Sigmoid colon (tissue), 7 donors: Measurements from ENCODE around the gene MRPL55. TPM values are rescaled to one million over a fixed set of nuclear protein-coding genes. Genes with fewer than 3 reads are reported as not detected.

Experiments
- DNase-seq: peaks from one replicate; pipeline ENCODE4 v3.0.0-alpha.2; 2019
- H3K27ac ChIP-seq, 4 donors: fragments of 200-600 bp; sonication (generic); one replicate each; pipeline ENCODE4 v1.5.1; 2016 to 2019; ENCODE audit warnings: mild to moderate bottlenecking in 1 of 4
- H3K27me3 ChIP-seq, 3 donors: fragments of 200-600 bp; sonication (generic); one replicate each; pipeline ENCODE4 v1.5.1; 2019; ENCODE audit warnings: mild to moderate bottlenecking in 1 of 3
- H3K36me3 ChIP-seq, 4 donors: fragments of 200-600 bp; sonication (generic); one replicate each; pipeline ENCODE4 v1.5.1; 2016 to 2019
- H3K4me1 ChIP-seq, 4 donors: fragments of 200-600 bp; sonication (generic); one replicate each; pipeline ENCODE4 v1.5.1; 2017 to 2019
- H3K4me3 ChIP-seq, 4 donors: fragments of 200-600 bp; sonication (generic); one replicate each; pipeline ENCODE4 v1.5.1; 2017 to 2019; ENCODE audit warnings: mild to moderate bottlenecking in 2 of 4, moderate library complexity in 1 of 4
- H3K9me3 ChIP-seq, 4 donors: fragments of 200-600 bp in 3 of 4; sonication (generic) in 3 of 4; one replicate each; pipeline versions ENCODE4 v1.5.1 to v1.6.1; 2013 to 2019
- CTCF ChIP-seq, 4 experiments: fragments of 450-650 bp in 3 of 4; fragments of 200-600 bp in 1 of 4; IDR thresholded peaks; one replicate each; pipeline ENCODE4 v1.5.1; 2016 to 2019; ENCODE audit warnings: antibody characterized with exemption in 4 of 4, mild to moderate bottlenecking in 3 of 4, moderate library complexity in 2 of 4
- EP300 ChIP-seq, 4 donors: sonication (generic); formaldehyde crosslinking; IDR thresholded peaks; one replicate each; pipeline ENCODE4 v1.6.1; 2017; ENCODE audit warnings: antibody characterized with exemption in 4 of 4
- POLR2A ChIP-seq, 2 donors: fragments of 450-650 bp; IDR thresholded peaks; one replicate each; pipeline ENCODE4 v1.6.1; 2016; ENCODE audit warnings: antibody characterized with exemption in 2 of 2, mild to moderate bottlenecking in 2 of 2, moderate library complexity in 2 of 2
- POLR2AphosphoS5 ChIP-seq, 4 donors: sonication (generic); formaldehyde crosslinking; IDR thresholded peaks; one replicate each; pipeline ENCODE4 v1.6.1; 2017; ENCODE audit warnings: antibody characterized with exemption in 4 of 4
- WGBS, 2 donors: extraction: QIAGEN DNeasy Blood & Tissue Kit; methylation state at CpG; one replicate each; pipeline ENCODE4 v1.1.7; 2013; 5-methylcytosine and 5-hydroxymethylcytosine counted together
- intact Hi-C: fragments of 100-400 bp; cut with DNase I; formaldehyde crosslinking; loops from one replicate; pipeline ENCODE4 v1.15.1; 2023
- polyA plus RNA-seq, 3 donors: library from polyadenylated mRNA; stranded (reverse); fragments of 200-250 nt; gene quantifications; one replicate each; pipeline ENCODE4 v1.2.3, GENCODE V29; 2013
- total RNA-seq, 4 donors: library from RNA; depleted of rRNA; stranded (reverse); fragments of >200 nt; gene quantifications; one replicate each; pipeline ENCODE4 v1.1.0, GENCODE V29; 2016
- donor health status: healthy with polysubstance abuse.
- donor health status: Bipolar disorder and iron deficiency.
- donor health status: healthy.

Gene MRPL55
- total and polyA plus RNA-seq, 7 donors, result 53.5 to 90.6 (median 77.4) TPM

GRCh38 chr1:228079601-228080263, 29.4 kb downstream of the MRPL55 start:
- DNase-seq, result peak; percentile 63
- H3K4me3 ChIP-seq, result no peak overlapping the region
- H3K4me1 ChIP-seq, result peaks cover 0 to 39% (median 26%) of the 10 kb centered on the region in 4 donors
- H3K27me3 ChIP-seq, result no peaks in the 10 kb centered on the region
- H3K9me3 ChIP-seq, result no peaks in the 10 kb centered on the region
- no peaks in the 10 kb centered on the region for H3K36me3 ChIP-seq
- 92 to 96% methylated on average over 7 of the region's 7 CpGs for whole genome bisulfite sequencing, 2 donors
- TF ChIP-seq POLR2AphosphoS5 (IDR thresholded peaks at IDR 0.05) (no peak), EP300 (IDR thresholded peaks at IDR 0.05) (no peak), POLR2A (IDR thresholded peaks at IDR 0.05) (no peak), CTCF (IDR thresholded peaks at IDR 0.05) (no peak)
- no peak overlapping the region for H3K27ac ChIP-seq
- intact Hi-C loops, result loop anchor here (5.0 to 10.0 kb wide), 5 partner anchors 192 to 535 kb away; partner anchors contain the start of gene RNF187

GRCh38 chr1:228079013-228079412, 30.1 kb downstream of the MRPL55 start:
- intact Hi-C loops, result no loop called here
- H3K27ac ChIP-seq, result no peak overlapping the region
- H3K27me3 ChIP-seq, result peaks cover 0 to under 1% (median 0%) of the 10 kb centered on the region in 3 donors
- peaks cover 0 to 31% (median 19%) of the 10 kb centered on the region in 4 donors for H3K4me1 ChIP-seq
- peak; percentile 35 for DNase-seq
- H3K36me3 ChIP-seq, result no peaks in the 10 kb centered on the region
- no peaks in the 10 kb centered on the region for H3K9me3 ChIP-seq
- TF ChIP-seq EP300 (IDR thresholded peaks at IDR 0.05), result no peak
- no peak for TF ChIP-seq POLR2A (IDR thresholded peaks at IDR 0.05)
- no peak for TF ChIP-seq POLR2AphosphoS5 (IDR thresholded peaks at IDR 0.05)
- TF ChIP-seq CTCF (IDR thresholded peaks at IDR 0.05), result no peak
- no peak overlapping the region for H3K4me3 ChIP-seq
- WGBS, 2 donors, result 92 to 93% methylated on average over 7 of the region's 7 CpGs

GRCh38 chr1:228077565-228078330, 31.4 kb downstream of the MRPL55 start:
- H3K27ac ChIP-seq, result no peak overlapping the region
- intact Hi-C loops, result no loop called here

GRCh38 chr1:228076796-228077430, 32.2 kb downstream of the MRPL55 start:
- Histone ChIP-seq H3K36me3 (no peaks in the 10 kb centered on the region), H3K4me1 (peaks cover 0 to 28% (median 13%) of the 10 kb centered on the region in 4 donors), H3K9me3 (no peaks in the 10 kb centered on the region), H3K27ac (no peak overlapping the region), H3K27me3 (peaks cover 0 to 11% (median 3%) of the 10 kb centered on the region in 3 donors), H3K4me3 (no peak overlapping the region)
- DNase-seq, result peak; percentile 60
- 61 to 77% methylated on average over 9 of the region's 9 CpGs for WGBS, 2 donors
- intact Hi-C loops, result no loop called here
- no peak for TF ChIP-seq CTCF (IDR thresholded peaks at IDR 0.05)
- TF ChIP-seq POLR2AphosphoS5 (IDR thresholded peaks at IDR 0.05), result no peak
- TF ChIP-seq POLR2A (IDR thresholded peaks at IDR 0.05), result no peak
- TF ChIP-seq EP300 (IDR thresholded peaks at IDR 0.05), result no peak

More at GRCh38 chr1:228077565-228078330, 31.4 kb downstream of the MRPL55 start:
- TF ChIP-seq CTCF (IDR thresholded peaks at IDR 0.05), result no peak
- no peak for TF ChIP-seq POLR2A (IDR thresholded peaks at IDR 0.05)
- TF ChIP-seq POLR2AphosphoS5 (IDR thresholded peaks at IDR 0.05), result no peak
- no peak for TF ChIP-seq EP300 (IDR thresholded peaks at IDR 0.05)
- Histone ChIP-seq H3K9me3 (no peaks in the 10 kb centered on the region), H3K36me3 (no peaks in the 10 kb centered on the region), H3K4me3 (no peak overlapping the region), H3K4me1 (peaks cover 0 to 28% (median 14%) of the 10 kb centered on the region in 4 donors), H3K27me3 (peaks cover 0 to 11% (median 1%) of the 10 kb centered on the region in 3 donors)
- WGBS, 2 donors, result 71 to 74% methylated on average over 10 of the region's 10 CpGs
- DNase-seq, result peak; percentile 62
